Effector memory CD4-positive, alpha-beta T cell (primary cell): ENCODE measurements around the gene SRR.

Experiments used
- DNase-seq, 3 donors: peaks; one replicate each; pipeline ENCODE4 v3.0.0-alpha.2; 2020
- H3K27ac ChIP-seq: 2 replicates; pipeline ENCODE4 v1.7.0; 2013; ENCODE audit warnings: mild to moderate bottlenecking, low read length, moderate library complexity; ENCODE audit not compliant: insufficient read depth, poor library complexity, severe bottlenecking
- H3K27me3 ChIP-seq: replicated peaks from 2 replicates; pipeline ENCODE4 v1.7.0; 2013; ENCODE audit warnings: mild to moderate bottlenecking, low read length; ENCODE audit not compliant: insufficient read depth, control insufficient read depth, poor library complexity, severe bottlenecking
- H3K36me3 ChIP-seq: 2 replicates; pipeline ENCODE4 v1.7.0; 2013; ENCODE audit warnings: mild to moderate bottlenecking, low read length, moderate library complexity; ENCODE audit not compliant: control insufficient read depth, insufficient read depth
- H3K4me1 ChIP-seq: 2 replicates; pipeline ENCODE4 v1.7.0; 2013; ENCODE audit warnings: low read length, mild to moderate bottlenecking; ENCODE audit not compliant: control insufficient read depth, insufficient read depth, poor library complexity, severe bottlenecking
- H3K4me3 ChIP-seq: 2 replicates; pipeline ENCODE4 v1.7.0; 2013; ENCODE audit warnings: low read length, low read depth, mild to moderate bottlenecking; ENCODE audit not compliant: insufficient read depth, poor library complexity, severe bottlenecking
- H3K9me3 ChIP-seq: 2 replicates; pipeline ENCODE4 v1.7.0; 2013; ENCODE audit warnings: mild to moderate bottlenecking, low read length, moderate library complexity; ENCODE audit not compliant: control insufficient read depth

Gene SRR

GRCh38 chr17:2369551-2370210 lies 65.9 kb downstream of the SRR start:
- no peaks in the 10 kb centered on the region for H3K9me3 ChIP-seq
- H3K4me1 ChIP-seq: no peaks in the 10 kb centered on the region
- H3K27me3 ChIP-seq: no peaks in the 10 kb centered on the region
- no peak overlapping the region for H3K27ac ChIP-seq
- H3K36me3 ChIP-seq: peaks cover 32% of the 10 kb centered on the region
- DNase-seq: no peak
- no peak overlapping the region for H3K4me3 ChIP-seq

GRCh38 chr17:2370211-2370589 lies 66.5 kb downstream of the SRR start:
- no peak overlapping the region for H3K4me3 ChIP-seq
- H3K27ac ChIP-seq: no peak overlapping the region
- no peaks in the 10 kb centered on the region for H3K27me3 ChIP-seq
- DNase-seq: no peak
- no peaks in the 10 kb centered on the region for H3K4me1 ChIP-seq
- H3K9me3 ChIP-seq: no peaks in the 10 kb centered on the region
- H3K36me3 ChIP-seq: peaks cover 27% of the 10 kb centered on the region

GRCh38 chr17:2371183-2372130 lies 67.7 kb downstream of the SRR start:
- Histone ChIP-seq H3K27ac (no peak overlapping the region), H3K4me3 (no peak overlapping the region), H3K4me1 (no peaks in the 10 kb centered on the region), H3K9me3 (no peaks in the 10 kb centered on the region), H3K36me3 (peaks cover 28% of the 10 kb centered on the region), H3K27me3 (no peaks in the 10 kb centered on the region)
- no peak for DNase-seq

DNA sequence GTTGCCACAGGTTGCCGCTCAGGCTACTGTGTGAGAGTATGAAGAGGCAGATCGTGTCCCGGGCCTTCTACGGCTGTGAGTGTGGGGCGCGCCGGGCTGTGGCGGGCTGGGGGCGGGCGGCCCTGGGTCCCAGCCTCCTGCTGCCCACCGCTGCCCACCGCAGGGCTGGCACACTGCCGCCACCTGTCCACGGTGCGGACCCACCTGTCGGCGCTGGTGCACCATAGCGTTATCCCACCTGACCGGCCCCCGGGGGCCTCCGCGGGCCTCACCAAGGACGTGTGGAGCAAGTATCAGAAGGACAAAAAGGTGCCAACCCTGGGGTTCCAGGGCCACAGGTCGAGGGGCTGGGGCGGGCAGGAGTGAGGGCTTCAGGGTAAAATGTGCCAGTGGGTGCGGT lies 68.4 kb downstream of the SRR start:
- Histone ChIP-seq H3K27me3 (no peaks in the 10 kb centered on the region), H3K9me3 (no peaks in the 10 kb centered on the region), H3K36me3 (peaks cover 27% of the 10 kb centered on the region), H3K4me3 (no peak overlapping the region), H3K4me1 (no peaks in the 10 kb centered on the region), H3K27ac (no peak overlapping the region)
- no peak for DNase-seq

- H3K36me3 ChIP-seq: peaks cover 27% of the 10 kb centered on the region
- H3K27me3 ChIP-seq: no peaks in the 10 kb centered on the region
- H3K4me3 ChIP-seq: no peak overlapping the region
- no peak overlapping the region for H3K27ac ChIP-seq
- no peaks in the 10 kb centered on the region for H3K9me3 ChIP-seq
- H3K4me1 ChIP-seq: no peaks in the 10 kb centered on the region
- no peak for DNase-seq
Measured at GRCh38 chr17:2372681-2373080, 68.9 kb downstream of the SRR start.

DNA sequence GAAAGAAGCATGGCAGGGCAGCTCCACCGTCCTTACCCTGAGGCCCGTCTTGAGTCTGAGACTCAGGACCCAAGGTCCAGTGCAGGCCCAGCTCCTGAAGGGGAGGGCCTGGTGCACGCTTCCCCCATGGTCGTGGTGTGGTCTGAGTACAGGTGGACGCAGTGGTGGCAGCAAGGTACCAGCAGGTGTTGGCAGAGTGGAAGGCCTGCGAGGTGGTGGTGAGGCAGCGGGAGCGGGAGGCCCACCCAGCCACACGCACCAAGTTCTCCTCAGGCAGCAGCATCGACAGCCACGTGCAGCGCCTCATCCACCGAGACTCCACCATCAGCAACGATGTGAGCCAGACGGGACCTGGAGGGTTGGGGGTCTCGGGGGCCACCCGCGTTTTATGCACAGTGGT lies 69.4 kb downstream of the SRR start:
- Histone ChIP-seq H3K27ac (no peak overlapping the region), H3K27me3 (no peaks in the 10 kb centered on the region), H3K4me1 (no peaks in the 10 kb centered on the region), H3K4me3 (no peak overlapping the region), H3K9me3 (no peaks in the 10 kb centered on the region), H3K36me3 (peaks cover 27% of the 10 kb centered on the region)
- no peak for DNase-seq
